Measurements from ENCODE around the gene PHEX. TPM values are rescaled to one million over a fixed set of nuclear protein-coding genes. Genes with fewer than 3 reads are reported as not detected.

The PHEX gene
- total RNA-seq, 1 experiment from 2014 or later: 0.27 TPM

GRCh38 chrX:22159071-22159470, 126.9 kb downstream of the PHEX start:
- Histone ChIP-seq H3K27me3 (ENCODE audit: insufficient read depth, low read length) (no peaks in the 10 kb centered on the region), H3K79me2 (ENCODE audit: insufficient read depth, low read length) (no peaks in the 10 kb centered on the region), H3K9ac (ENCODE audit: low read length) (no peak overlapping the region), H3K4me1 (ENCODE audit: control insufficient read depth in 1 of 2, insufficient read depth in 2 of 2, low read length in 2 of 2) (no peaks in the 10 kb centered on the region), H2AFZ (ENCODE audit: low read depth, low read length, poor library complexity, severe bottlenecking) (no peak overlapping the region), H3K27ac (ENCODE audit: low read depth, low read length) (no peak overlapping the region), H3K4me2 (ENCODE audit: low read length) (no peak overlapping the region), H3K36me3 (ENCODE audit: control insufficient read depth in 1 of 2, insufficient read depth in 2 of 2, low read length in 2 of 2) (no peaks in the 10 kb centered on the region), H4K20me1 (ENCODE audit: insufficient read depth) (no peaks in the 10 kb centered on the region), H3K9me2 (ENCODE audit: insufficient read depth) (no peaks in the 10 kb centered on the region), H3K4me3 (replicated peaks in 1 of 2; ENCODE audit: low read depth in 1 of 2, low read length in 2 of 2) (no peak overlapping the region), H3K9me3 (ENCODE audit: control insufficient read depth in 1 of 2, insufficient read depth in 1 of 2, low read depth in 1 of 2, low read length in 2 of 2) (no peaks in the 10 kb centered on the region)
- RAD21 ChIA-PET (ENCODE audit: low non-redundant PET in 1 of 2, low total read pairs in 2 of 2, uncharacterized antibody in 2 of 2, unreplicated experiment in 2 of 2): no interaction called here
- no peak for ATAC-seq
- POLR2A ChIA-PET: no interaction called here
- intact Hi-C loops (cut with micrococcal nuclease): no loop called here
- TF ChIP-seq CEBPB (IDR thresholded peaks at IDR 0.05; ENCODE audit: low read depth): no peak
- no peak for TF ChIP-seq MAX (IDR thresholded peaks at IDR 0.05)
- TF ChIP-seq FOSL1 (IDR thresholded peaks at IDR 0.05; ENCODE audit: low read depth): no peak
- TF ChIP-seq EZH2phosphoT487 (IDR thresholded peaks at IDR 0.05; ENCODE audit: borderline replicate concordance): no peak
- TF ChIP-seq EZH2 (IDR thresholded peaks at IDR 0.05): no peak
- no peak for TF ChIP-seq ZBTB33 (IDR thresholded peaks at IDR 0.05; ENCODE audit: extremely low read depth, insufficient replicate concordance, low read length)
- TF ChIP-seq REST (IDR thresholded peaks at IDR 0.05; ENCODE audit: low read depth): no peak
- no peak for TF ChIP-seq CBX3 (IDR thresholded peaks at IDR 0.05; ENCODE audit: low read depth)
- TF ChIP-seq ATF3 (IDR thresholded peaks at IDR 0.05): no peak
- TF ChIP-seq SRF (IDR thresholded peaks at IDR 0.05; ENCODE audit: low read depth): no peak
- no peak for TF ChIP-seq YY1 (IDR thresholded peaks at IDR 0.05; ENCODE audit: extremely low read depth, insufficient replicate concordance, low read depth, low read length)
- no peak for TF ChIP-seq SIN3A (IDR thresholded peaks at IDR 0.05; ENCODE audit: low read depth)
- no peak for DNase-seq (ENCODE audit: low read depth, low spot score)
- CTCF ChIA-PET: no interaction called here
- no TSS peak for BruUV-seq (replicated peaks)

All from HCT116 (cell line).